GM18858 (cell line): Measurements from ENCODE around the gene C11orf24.

Experiments used
- ATAC-seq: cut with Tn5 transposase; IDR thresholded peaks from one replicate; pipeline ENCODE4 v1.9.1; 2021; ENCODE audit not compliant: unreplicated experiment

Gene C11orf24

GRCh38 chr11:68211546-68211945 is 60.2 kb downstream of the C11orf24 start:
- ATAC-seq: no peak
